ENCODE measurements around the gene CCDC91.

DNA sequence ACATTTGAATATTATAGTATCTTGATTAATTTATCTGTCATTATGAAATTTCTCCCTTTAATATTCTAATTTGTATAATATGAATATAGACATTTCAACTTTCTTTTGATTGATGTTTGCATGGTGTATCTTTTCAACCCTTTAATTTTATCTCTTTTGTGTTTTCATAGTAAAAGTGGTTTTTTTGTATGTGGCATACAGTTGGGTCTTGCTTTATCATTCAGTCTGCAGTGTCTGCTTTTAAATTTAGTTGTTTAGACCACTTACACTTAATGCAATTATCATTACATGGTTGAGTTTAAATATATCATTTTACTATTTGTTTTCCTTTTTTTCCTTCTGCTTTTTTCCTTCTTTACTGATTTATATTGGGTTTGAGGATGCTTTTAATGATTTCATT is 29.6 kb downstream of the CCDC91 start:
- TF ChIP-seq CTCF (IDR thresholded peaks at IDR 0.05) (no peak), POLR2A (IDR thresholded peaks at IDR 0.05) (no peak)
